Pancreas (tissue), 10 donors: Measurements from ENCODE around the gene VRTN. TPM values are rescaled to one million over a fixed set of nuclear protein-coding genes. Genes with fewer than 3 reads are reported as not detected.

Source experiments
- ATAC-seq, 4 donors: fragments of 200-7000 bp; cut with Tn5 transposase; one replicate each; pipeline versions ENCODE4 v1.8.0 to v1.9.1; 2020; ENCODE audit warnings: mild to moderate bottlenecking in 4 of 4, moderate library complexity in 4 of 4
- DNase-seq, 6 donors: peaks; one replicate each; pipeline ENCODE4 v3.0.0-alpha.2; 2020
- FAIRE-seq: peaks from 2 replicates; lab custom pipeline; 2012; peaks lifted over from hg19 to GRCh38; lab: Jason Lieb, UNC
- H3K27ac ChIP-seq, 4 donors: fragments of 200-600 bp; sonication (generic); 1 replicate in 3 of 4; 2 replicates in 1 of 4; pipeline versions ENCODE4 v1.5.0 to v1.8.0; 2020
- H3K27me3 ChIP-seq, 4 donors: fragments of 200-600 bp; one replicate each; pipeline ENCODE4 v1.8.0; 2021
- H3K36me3 ChIP-seq, 3 donors: fragments of 200-600 bp; sonication (generic) in 1 of 3; one replicate each; pipeline versions ENCODE4 v1.5.0 to v1.8.0; 2020 to 2021
- H3K4me1 ChIP-seq, 3 donors: fragments of 200-600 bp; one replicate each; pipeline ENCODE4 v1.8.0; 2021
- H3K4me3 ChIP-seq, 4 donors: fragments of 200-600 bp; sonication (generic) in 2 of 4; one replicate each; pipeline versions ENCODE4 v1.5.0 to v1.8.0; 2020 to 2021
- H3K9me3 ChIP-seq, 4 donors: fragments of 200-600 bp; one replicate each; pipeline ENCODE4 v1.8.0; 2021
- CTCF ChIP-seq, 4 donors: fragments of 200-600 bp; sonication (generic) in 3 of 4; IDR thresholded peaks; one replicate each; pipeline versions ENCODE4 v1.5.0 to v1.8.0; 2021; ENCODE audit warnings: antibody characterized with exemption in 4 of 4
- WGBS, 2 donors: extraction: QIAGEN DNeasy Blood & Tissue Kit; methylation state at CpG; one replicate each; pipeline ENCODE4 v1.1.7; 2013; 5-methylcytosine and 5-hydroxymethylcytosine counted together
- intact Hi-C, 3 donors: fragments of 100-400 bp; cut with DNase I; formaldehyde crosslinking; loops; one replicate each; pipeline versions ENCODE4 v1.11.1 to v1.14.2; 2022
- polyA plus RNA-seq, 2 donors: library from polyadenylated mRNA; stranded (reverse); fragments of 200-250 nt; gene quantifications; one replicate each; pipeline ENCODE4 v1.2.3, GENCODE V29; 2013
- total RNA-seq, 6 donors: library from RNA; stranded (reverse); fragmentation: NEBNext Ultra II Directional in 4 of 6; extraction: Animal tissue kit (Norgen Biotek cat#: 25700) in 4 of 6; gene quantifications; one replicate each; pipeline versions ENCODE4 v1.2.1 to v1.2.4, GENCODE V29; 2021 to 2023
- donor health status: healthy with polysubstance abuse.
- donor health status: DM: no; HTN: no; CAD: no; lungs with moderate emphysema.
- donor health status: DM: no; HTN: no; CAD: no.
- donor health status: control.
- donor health status: control.
- donor health status: Bipolar disorder and iron deficiency.
- donor health status: DM: yes; HTN: yes; CAD: no.
- donor health status: DM: no; HTN: no; CAD: no.
- donor health status: DM: no; HTN: no; CAD: no.
- donor health status: DM: yes; HTN: yes; CAD: no.

The VRTN gene
- total and polyA plus RNA-seq, 8 donors = 0.05 to 0.16 (median 0.12) TPM; not detected in 5

DNA sequence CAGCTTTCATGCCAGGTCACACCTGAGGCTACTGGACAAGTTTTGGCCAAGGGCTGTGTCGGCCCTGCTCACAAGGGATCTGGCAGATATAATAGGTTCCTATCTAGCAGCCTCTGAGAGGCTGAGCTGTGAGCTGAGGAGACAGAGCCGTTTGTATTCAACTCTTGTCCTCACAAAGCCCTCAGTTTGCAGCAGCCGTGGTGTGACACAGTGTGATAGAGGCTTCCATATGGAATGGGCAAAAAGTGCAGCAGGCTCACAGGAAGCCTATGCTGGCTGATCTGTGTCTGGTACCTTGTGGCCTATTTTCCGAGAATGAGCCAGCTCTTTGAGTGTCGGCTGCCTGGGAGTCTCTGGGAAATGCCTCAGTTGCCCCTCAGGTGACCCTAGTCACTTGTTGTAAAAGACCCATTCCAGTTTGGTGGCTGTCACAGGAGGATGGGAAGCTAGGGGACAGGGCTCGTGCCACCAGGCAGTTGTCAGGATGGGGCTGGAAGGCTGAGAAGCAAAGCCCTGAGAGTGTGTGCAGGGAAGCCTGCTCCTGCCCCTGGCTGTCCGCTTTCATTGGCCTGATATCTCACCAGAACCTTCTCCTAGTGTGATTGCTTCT is 16.1 kb downstream of the VRTN start:
- ATAC-seq (no peak), FAIRE-seq (no peak), DNase-seq (no peak)
- no peak for TF ChIP-seq CTCF (IDR thresholded peaks at IDR 0.05)
- H3K4me3 ChIP-seq = no peak overlapping the region
- WGBS, 2 donors = 78 to 79% methylated on average over 7 of the region's 7 CpGs
- no peaks in the 10 kb centered on the region for H3K9me3 ChIP-seq
- no peaks in the 10 kb centered on the region for H3K27me3 ChIP-seq
- no peak overlapping the region for H3K27ac ChIP-seq
- H3K4me1 ChIP-seq = peaks cover 8 to 12% (median 10%) of the 10 kb centered on the region in 3 donors
- H3K36me3 ChIP-seq = no peaks in the 10 kb centered on the region
- intact Hi-C loops = loop anchor here in 2 of 3 donors (10.0 kb wide), 2 partner anchors 110 to 120 kb away; no protein-coding TSS in a partner anchor

DNA sequence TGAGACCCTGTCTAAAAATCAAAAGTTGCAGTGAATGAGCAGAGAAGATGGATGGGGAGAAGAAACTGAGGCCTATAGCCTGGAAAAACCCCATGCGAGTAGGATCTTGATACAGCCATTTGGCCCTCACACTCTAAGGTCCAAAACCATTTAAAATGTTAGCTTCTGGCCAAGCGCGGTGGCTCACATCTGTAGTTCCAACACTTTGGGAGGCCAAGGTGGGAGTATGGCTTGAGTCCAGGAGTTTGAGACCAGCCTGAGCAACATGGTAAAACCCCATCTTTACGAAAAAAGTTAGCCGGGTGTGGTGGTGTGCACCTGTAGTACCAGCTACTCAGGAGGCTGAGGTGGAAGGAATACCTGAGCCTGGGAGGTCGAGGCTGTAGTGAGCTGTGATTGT is 19.8 kb downstream of the VRTN start:
- 89 to 93% methylated on average over 6 of the region's 6 CpGs for WGBS, 2 donors
- Histone ChIP-seq H3K36me3 (no peaks in the 10 kb centered on the region), H3K9me3 (no peaks in the 10 kb centered on the region), H3K4me3 (no peak overlapping the region), H3K27me3 (no peaks in the 10 kb centered on the region), H3K4me1 (no peaks in the 10 kb centered on the region), H3K27ac (no peak overlapping the region)
- intact Hi-C loops = loop anchor here in 2 of 3 donors (10.0 kb wide), 2 partner anchors 107 to 117 kb away; no protein-coding TSS in a partner anchor
- TF ChIP-seq CTCF (IDR thresholded peaks at IDR 0.05) = no peak
- ATAC-seq (no peak), DNase-seq (no peak), FAIRE-seq (no peak)

GRCh38 chr14:74368441-74368840 is 20.2 kb downstream of the VRTN start:
- no peak overlapping the region for H3K27ac ChIP-seq
- WGBS, 2 donors = 84 to 87% methylated on average over 8 of the region's 8 CpGs
- ATAC-seq (no peak), DNase-seq (peak in 1 of 6 donors; percentile 12), FAIRE-seq (no peak)
- H3K4me3 ChIP-seq = no peak overlapping the region
- H3K27me3 ChIP-seq = no peaks in the 10 kb centered on the region
- H3K9me3 ChIP-seq = no peaks in the 10 kb centered on the region
- H3K36me3 ChIP-seq = no peaks in the 10 kb centered on the region
- TF ChIP-seq CTCF (IDR thresholded peaks at IDR 0.05) = no peak
- intact Hi-C loops = loop anchor here in 2 of 3 donors (10.0 kb wide), 2 partner anchors 106 to 116 kb away; no protein-coding TSS in a partner anchor
- no peaks in the 10 kb centered on the region for H3K4me1 ChIP-seq

GRCh38 chr14:74377976-74378690 is 29.9 kb downstream of the VRTN start:
- no peaks in the 10 kb centered on the region for H3K4me1 ChIP-seq
- H3K4me3 ChIP-seq = no peak overlapping the region
- H3K9me3 ChIP-seq = no peaks in the 10 kb centered on the region
- WGBS, 2 donors = 88 to 93% methylated on average over 38 of the region's 38 CpGs
- intact Hi-C loops = no loop called here
- no peak for DNase-seq
- no peaks in the 10 kb centered on the region for H3K27me3 ChIP-seq
- FAIRE-seq = no peak
- TF ChIP-seq CTCF (IDR thresholded peaks at IDR 0.05) = no peak
- no peaks in the 10 kb centered on the region for H3K36me3 ChIP-seq
- no peak for ATAC-seq
- no peak overlapping the region for H3K27ac ChIP-seq

- TF ChIP-seq CTCF (IDR thresholded peaks at IDR 0.05) = no peak
- WGBS, 2 donors = 83 to 88% methylated on average over 9 of the region's 9 CpGs
- Histone ChIP-seq H3K36me3 (no peaks in the 10 kb centered on the region), H3K4me1 (no peaks in the 10 kb centered on the region), H3K4me3 (no peak overlapping the region), H3K27ac (no peak overlapping the region), H3K9me3 (no peaks in the 10 kb centered on the region), H3K27me3 (no peaks in the 10 kb centered on the region)
- intact Hi-C loops = no loop called here
- FAIRE-seq (no peak), DNase-seq (no peak), ATAC-seq (no peak)
These were observed 31.9 kb downstream of the VRTN start for GRCh38 chr14:74380172-74380571.
